Cardiac septum (tissue), 1 donor: ENCODE measurements around the gene TPPP. TPM values are rescaled to one million over a fixed set of nuclear protein-coding genes. Genes with fewer than 3 reads are reported as not detected.

Experiments used
- DNase-seq: peaks from one replicate; pipeline ENCODE4 v3.0.0-alpha.2; 2020; ENCODE audit warnings: low spot score
- intact Hi-C: fragments of 100-400 bp; cut with DNase I; formaldehyde crosslinking; loops from one replicate; pipeline ENCODE4 v1.14.0; 2022
- total RNA-seq: library from RNA; stranded (reverse); fragmentation: NEBNext Ultra II Directional; extraction: Animal tissue kit (Norgen Biotek cat#: 25700); gene quantifications from one replicate; pipeline ENCODE4 v1.2.1, GENCODE V29; 2021
- donor health status: DM: no; HTN: no; CAD: no.

TPPP gene
- total RNA-seq, 1 donor from 2014 or later = 7.3 TPM

DNA sequence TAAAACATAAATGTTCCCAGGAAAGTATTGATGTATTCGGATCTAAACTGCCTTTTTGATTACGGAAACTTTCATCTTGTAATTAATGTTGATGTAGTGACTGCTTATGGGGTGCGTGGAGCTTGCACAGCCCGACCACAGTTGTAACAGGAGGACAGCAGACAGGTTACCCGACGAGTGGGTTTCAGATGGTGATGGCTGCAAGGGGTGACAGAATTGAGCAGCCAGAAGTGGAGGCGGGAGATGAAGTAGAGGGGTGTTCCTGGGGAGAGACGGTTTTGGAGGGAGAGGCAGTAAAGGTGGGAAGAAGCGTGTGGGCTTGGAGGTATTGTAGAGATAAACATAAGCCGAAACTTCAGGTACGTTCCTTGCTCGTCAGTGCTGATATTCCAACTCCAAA is 75.3 kb downstream of the TPPP start:
- peak; percentile 27 for DNase-seq
- intact Hi-C loops = no loop called here

DNA sequence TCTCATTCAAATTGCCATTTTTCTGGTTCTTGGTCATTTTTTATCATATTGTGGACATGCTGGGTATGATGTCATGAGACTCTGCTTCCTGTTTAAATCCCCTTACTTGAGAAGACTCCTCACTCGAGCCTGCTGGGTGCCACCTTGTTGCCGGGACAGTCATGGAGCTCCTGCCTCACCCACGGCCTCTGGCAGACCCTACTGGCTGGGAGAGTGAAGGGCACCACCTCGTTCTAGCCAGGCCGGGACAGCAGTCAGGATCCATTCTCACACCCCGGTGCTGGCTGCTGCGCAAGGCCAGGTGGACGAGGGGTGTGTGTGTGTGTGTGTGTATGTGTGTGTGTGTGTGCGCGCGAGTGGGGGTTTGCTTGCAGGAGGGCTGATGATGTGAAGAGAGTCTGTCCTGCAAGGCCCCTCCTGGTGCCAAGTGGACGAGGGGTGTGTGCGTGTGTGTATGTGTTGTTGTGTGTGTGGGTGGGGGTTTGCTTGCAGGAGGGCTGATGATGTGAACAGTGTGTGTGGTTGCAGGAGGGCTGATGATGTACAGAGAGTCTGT is 76.6 kb downstream of the TPPP start:
- intact Hi-C loops = no loop called here

GRCh38 chr5:612498-613424 is 80.4 kb downstream of the TPPP start:
- intact Hi-C loops = loop anchor here (5.0 kb wide), 1 partner anchor 140 kb away; no protein-coding TSS in a partner anchor
- no peak for DNase-seq

More for the DNA sequence above, 76.6 kb downstream of the TPPP start:
- DNase-seq = peak; percentile 68

DNA sequence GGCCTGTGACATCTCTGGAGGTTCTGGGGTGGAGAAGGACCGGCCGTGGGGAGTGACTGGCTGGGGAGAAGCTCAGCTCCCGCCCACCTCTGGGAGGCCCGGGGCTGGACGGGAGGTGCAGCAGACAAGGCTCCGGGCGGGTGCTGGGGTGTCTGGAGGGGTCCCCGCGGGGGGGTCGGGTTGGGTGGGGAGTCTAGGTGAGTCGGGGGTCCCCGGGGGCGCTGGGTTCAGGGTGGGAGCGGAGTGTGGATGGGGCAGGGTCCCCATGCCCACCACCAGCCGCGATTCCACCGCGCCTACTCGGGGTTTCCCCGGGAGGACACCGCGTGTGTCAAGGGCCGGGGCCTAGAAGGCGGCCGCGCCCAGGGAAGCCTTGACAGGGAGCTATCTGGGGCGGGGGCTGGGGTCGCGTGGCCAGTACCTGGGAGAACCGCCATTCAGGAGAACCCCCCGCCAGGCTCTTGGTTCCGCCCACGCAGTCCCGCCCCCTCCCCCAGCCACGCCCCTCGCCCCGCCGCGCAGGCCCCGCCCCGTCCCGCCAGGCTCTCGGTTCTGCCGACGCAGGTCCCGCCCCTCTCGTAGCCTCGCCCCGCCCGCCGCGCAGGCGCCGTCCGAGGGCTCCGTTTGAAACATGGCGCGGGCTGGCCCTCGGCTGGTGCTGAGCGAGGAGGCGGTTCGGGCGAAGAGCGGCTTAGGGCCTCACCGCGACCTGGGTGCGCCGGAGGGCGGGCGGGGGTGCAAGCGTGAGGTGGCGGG is 81.2 kb downstream of the TPPP start, which contains the start of gene CEP72:
Gene CEP72, plus strand, starts transcription at position 610 of the 756 bp plus-strand sequence. Its CDS starts 22 bp downstream, at position 632.
- DNase-seq = peak; percentile 97
- intact Hi-C loops = loop anchor here (5.0 kb wide), 1 partner anchor 140 kb away; no protein-coding TSS in a partner anchor

DNA sequence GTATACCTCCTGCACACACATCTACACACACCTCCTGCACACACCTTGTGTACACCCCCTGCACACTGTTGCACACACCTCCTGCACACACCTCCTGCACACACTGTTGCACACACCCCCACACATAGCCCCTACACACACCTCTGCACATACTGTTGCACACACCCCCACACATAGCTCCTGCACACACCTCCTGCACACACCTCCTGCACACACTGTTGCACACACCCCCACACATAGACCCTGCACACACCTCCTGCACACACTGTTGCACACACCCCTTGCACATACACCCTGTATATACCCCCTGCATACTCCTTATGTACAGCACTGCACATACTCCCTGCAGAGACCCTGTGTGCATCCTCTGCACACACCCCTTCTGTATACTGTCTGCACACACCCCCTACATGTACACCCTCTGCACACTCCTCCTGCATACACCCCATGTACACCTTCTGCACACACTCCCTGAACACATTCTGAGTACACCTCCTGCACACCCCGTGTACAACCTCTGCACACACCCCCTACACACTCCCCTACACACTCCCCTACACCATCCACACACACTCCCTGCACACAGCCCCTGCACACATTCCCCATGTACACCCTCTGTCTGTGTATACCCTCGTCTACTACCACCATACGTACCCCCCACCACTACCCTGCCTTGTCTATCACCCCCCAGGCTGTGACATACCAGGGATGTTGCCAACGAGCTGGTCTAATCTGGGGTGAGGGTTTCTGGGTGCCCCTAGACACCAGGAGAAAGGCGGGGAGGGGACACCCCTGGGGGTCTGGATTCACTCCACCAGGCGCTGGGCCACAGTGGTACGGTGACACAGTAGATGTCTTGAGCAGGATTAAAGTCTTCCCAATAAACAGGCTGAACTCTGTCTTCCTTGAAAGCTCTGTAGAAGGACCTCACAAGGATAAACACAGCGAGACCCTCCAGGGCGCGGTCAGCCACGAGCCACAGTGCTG is 82.1 kb downstream of the TPPP start:
- intact Hi-C loops = loop anchor here (5.0 kb wide), 1 partner anchor 139 kb away; no protein-coding TSS in a partner anchor
- no peak for DNase-seq

DNA sequence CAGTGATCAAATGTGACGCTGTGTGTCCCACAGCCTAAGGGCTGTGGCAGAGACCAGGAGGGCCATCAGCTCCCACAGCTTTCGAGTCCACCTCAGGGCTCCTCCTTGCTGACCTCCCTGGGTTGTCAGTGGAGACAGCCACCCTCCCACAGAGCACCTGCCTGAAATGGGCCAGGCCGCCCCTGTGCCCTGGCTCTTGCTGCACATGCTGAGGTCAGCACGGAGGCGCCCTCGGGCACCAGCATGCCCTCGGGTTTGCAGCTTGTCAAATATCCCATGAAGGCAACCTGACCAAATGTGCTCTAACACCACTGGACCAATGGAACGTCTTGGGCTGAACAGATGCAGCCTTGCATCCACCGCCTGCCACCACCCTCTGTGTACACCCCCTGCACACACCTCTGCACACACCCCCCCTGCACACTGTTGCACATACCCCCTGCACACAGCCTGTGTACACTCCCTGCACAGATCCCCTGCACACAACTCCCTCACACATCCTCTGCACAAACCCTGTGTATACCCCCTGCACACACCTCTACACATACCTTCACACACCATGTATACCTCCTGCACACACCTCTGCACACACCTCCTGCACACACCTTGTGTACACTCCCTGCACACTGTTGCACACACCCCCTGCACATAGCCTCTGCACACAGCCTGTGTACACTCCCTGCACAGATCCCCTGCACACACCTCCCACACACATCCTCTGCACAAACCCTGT is 83.0 kb downstream of the TPPP start:
- no peak for DNase-seq
- intact Hi-C loops = loop anchor here (5.0 kb wide), 1 partner anchor 138 kb away; no protein-coding TSS in a partner anchor

Other genes with a start within 250 kb of the TPPP start
- 1.0 TPM for gene SLC9A3, start 168.9 kb downstream of the TPPP start, total RNA-seq
- 0.86 TPM for gene CEP72, start 81.0 kb downstream of the TPPP start, total RNA-seq
- gene ZDHHC11B, start 91.4 kb upstream of the TPPP start, total RNA-seq = 5.5 TPM
- gene ZDHHC11, start 157.6 kb upstream of the TPPP start, total RNA-seq = 10.6 TPM
- 25.9 TPM for gene BRD9, start 199.4 kb upstream of the TPPP start, total RNA-seq
- gene TRIP13, start 199.5 kb upstream of the TPPP start, total RNA-seq = 0.57 TPM